Lung microvascular endothelial cell (primary cell): ENCODE data around the gene CHD3. TPM values are rescaled to one million over a fixed set of nuclear protein-coding genes. Genes with fewer than 3 reads are reported as not detected.

Experiments used
- DNase-seq, 2 donors: peaks; one replicate each; pipeline versions ENCODE4 v3.0.0 to v3.0.0-alpha.2; 2010; ENCODE audit warnings: low read depth in 2 of 2
- total RNA-seq: library from RNA; depleted of rRNA; stranded (reverse); fragments of >200 nt; gene quantifications from 2 replicates; pipeline ENCODE4 v1.2.1, GENCODE V29; 2014

The CHD3 gene
- total RNA-seq: 58.0 and 58.7 TPM in 2 replicates

GRCh38 chr17:7888184-7888920 lies at the start of gene CHD3:
TSS of gene CHD3 (plus strand) at chr17:7888789. CDS start at chr17:7889001, 212 bp downstream.
- DNase-seq: peak; percentile 12 to 27

DNA sequence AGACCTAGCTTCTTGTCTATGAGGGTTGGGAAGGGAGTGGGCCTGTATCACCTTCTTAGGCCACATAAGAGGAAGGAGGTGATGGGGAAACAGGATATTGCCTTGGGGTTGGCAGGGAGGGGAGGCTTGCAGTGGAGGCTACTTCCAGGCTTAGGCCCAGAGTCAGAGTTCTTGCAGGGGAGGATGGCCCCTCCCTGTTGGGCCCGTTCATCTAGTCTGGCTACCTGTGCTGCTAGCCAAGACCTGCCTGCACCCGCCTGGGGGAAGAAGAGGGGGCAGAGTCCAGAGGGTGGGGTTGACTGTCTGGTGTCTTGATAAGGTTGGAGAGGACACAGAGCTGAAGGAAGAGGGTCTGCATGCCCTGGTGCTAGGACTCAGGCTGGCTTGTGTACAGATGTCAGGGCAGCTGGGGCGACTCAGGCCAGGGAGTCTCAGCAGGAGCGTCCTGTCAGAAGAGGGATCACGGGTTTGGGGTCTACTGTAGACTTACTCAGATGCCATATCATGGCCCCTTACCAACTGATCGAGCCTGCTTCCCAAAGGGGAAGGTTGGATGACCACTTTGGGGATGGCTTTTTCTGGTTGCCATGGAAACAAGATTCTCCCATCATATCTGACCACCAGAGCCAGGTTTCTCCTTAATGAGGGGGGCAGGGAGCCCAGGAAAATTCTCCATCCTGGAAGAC lies 49.3 kb upstream of the CHD3 start:
- no peak for DNase-seq

- no peak for DNase-seq
These were observed 48.7 kb upstream of the CHD3 start for GRCh38 chr17:7839876-7840261.

GRCh38 chr17:7840441-7840840 lies 48.1 kb upstream of the CHD3 start:
- DNase-seq: no peak

- no peak for DNase-seq
These were observed 47.7 kb upstream of the CHD3 start for GRCh38 chr17:7840875-7841274.

GRCh38 chr17:7841396-7841914 lies 47.1 kb upstream of the CHD3 start:
- DNase-seq: peak; percentile 94 to 96

DNA sequence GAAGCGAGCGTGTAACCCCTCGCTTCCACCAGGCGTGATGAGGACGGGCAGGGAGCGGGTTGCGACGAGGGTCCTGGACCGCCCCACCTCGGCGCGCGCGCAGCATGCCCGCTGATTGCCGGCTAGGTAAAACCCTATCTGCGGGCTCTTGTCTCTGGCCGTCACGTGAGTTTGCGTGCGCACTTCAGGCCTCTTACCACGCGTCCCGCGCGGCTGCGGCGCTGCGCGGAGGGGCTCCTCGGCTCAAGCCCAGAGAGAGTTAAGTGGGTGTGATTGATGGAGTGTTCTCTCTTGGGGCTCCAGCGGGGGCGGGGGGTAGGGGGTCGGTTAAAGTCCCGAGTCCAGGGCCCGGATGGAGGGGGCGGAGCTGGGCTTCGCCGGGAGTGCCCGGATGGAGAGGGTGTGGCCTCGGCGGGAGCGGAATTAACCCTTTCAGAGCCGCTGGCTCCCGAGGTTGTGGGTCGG lies 46.6 kb upstream of the CHD3 start:
- DNase-seq: peak; percentile 88 to 93

DNA sequence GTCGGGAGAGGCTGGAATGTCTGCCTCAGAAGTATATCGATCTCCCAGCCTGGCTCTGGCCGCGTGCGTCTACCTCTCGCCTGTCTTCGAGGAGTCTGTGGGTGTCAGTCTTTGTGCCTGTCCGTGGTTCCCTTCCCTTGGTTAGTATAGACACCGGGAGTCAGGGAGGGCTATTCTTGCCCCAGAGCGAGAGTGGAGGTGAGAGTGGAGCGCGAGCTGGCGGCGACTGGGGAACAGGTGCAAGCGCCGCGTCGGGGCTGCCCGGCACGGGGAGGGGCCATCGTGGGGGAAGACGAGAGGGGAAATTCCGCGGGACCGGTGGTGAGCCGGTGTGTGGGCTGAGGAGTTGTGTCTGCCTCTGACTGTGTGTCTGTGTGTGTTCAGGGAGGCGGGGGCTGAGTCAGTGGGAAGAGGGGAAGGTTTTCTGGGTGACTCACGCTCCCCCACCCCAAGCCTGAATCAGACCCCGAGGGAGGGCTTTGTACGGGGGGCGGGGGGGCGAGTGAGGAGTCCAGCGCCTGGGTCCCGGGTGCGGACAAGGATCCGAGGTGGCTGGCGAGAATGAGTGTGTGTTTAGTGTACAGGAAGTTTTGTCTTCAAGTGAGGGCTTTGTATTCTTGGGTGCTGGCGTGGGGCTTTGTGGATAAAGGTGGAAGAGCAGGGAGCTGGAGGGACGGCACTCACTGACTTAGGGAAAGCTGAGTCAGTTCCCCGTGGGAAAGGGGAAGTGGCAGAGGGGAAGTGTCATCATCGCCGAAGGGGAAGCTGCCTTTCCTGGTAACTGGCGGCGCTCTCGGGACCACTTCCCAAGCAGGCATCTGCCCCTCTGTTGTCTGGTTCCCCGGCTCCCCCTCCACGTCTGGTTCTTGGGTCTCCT lies 46.0 kb upstream of the CHD3 start:
- peak; percentile 98 for DNase-seq

DNA sequence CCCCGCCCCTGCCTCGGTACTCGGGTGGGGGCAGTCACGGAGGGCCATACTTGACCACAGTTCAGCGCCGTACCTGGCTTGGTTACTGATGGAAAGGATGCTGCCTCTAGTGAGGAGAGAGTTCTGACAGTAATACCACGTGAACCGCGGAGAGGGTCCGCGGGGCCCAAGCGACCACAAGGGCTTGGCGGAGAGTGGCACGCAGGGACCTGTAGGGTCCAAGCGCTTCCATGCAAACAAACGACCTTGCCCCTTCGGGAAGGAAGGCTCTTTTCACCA lies 45.4 kb upstream of the CHD3 start:
- DNase-seq: no peak

- DNase-seq: peak; percentile 95
These were observed 44.9 kb upstream of the CHD3 start for GRCh38 chr17:7843536-7844291.

DNA sequence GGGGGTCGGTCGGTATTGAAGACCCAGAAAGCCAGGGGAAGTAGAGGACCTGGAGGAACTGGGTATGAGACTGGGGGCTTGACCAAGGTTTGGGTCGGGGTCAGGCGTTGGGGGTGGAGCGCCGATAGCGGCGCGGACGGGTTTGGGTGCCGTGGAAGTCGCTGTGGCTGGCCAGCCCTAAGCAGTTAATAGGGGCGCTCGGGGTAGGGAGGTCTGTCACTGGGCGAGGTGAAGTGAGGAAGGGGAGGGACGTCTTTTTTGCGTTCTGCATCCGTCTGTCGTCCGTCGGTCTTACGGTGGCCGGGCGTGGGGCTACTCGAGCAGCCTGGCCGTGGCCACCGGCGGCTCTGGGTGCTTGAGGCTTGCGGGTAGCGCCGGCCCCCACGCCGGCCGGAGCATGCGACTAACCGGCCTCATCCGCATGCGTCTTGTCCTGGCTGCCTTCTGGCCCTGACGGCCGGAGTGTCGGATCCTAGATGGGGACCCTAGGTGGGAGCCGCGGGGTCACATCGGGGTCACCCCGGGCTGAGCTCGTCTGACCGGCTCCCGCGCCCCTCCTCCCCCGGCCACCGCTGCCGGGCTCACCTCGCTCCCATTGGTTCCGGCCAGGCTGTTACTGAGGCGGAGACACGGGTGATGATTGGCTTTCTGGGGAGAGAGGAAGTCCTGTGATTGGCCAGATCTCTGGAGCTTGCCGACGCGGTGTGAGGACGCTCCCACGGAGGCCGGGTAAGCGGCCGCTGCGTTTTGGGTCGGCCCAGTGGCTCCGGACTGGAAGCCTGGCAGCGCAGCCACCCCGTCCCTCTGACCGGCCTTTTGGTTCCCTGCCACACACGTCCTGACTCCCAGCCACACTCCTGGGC lies 44.1 kb upstream of the CHD3 start:
- peak; percentile 96 to 97 for DNase-seq

GRCh38 chr17:7845359-7846062 lies 43.1 kb upstream of the CHD3 start:
- no peak for DNase-seq

DNA sequence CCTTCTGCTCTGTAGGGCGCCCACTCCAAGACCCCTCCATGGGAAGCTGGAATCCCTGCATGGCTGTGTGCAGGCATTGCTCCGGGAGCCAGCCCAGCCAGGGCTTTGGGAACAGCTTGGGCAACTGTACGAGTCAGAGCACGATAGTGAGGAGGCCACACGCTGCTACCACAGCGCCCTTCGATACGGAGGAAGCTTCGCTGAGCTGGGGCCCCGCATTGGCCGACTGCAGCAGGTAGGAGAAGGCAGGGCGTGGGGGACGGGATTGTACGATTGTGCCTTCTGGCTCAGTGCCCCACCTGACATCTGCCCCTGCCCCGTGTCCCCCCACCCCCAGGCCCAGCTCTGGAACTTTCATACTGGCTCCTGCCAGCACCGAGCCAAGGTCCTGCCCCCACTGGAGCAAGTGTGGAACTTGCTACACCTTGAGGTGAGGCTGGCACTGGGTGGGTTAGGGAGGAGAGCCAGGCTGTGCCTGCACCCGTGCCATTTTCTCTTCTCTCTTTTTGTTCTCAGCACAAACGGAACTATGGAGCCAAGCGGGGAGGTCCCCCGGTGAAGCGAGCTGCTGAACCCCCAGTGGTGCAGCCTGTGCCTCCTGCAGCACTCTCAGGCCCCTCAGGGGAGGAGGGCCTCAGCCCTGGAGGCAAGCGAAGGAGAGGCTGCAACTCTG lies 42.4 kb upstream of the CHD3 start:
- DNase-seq: no peak

DNA sequence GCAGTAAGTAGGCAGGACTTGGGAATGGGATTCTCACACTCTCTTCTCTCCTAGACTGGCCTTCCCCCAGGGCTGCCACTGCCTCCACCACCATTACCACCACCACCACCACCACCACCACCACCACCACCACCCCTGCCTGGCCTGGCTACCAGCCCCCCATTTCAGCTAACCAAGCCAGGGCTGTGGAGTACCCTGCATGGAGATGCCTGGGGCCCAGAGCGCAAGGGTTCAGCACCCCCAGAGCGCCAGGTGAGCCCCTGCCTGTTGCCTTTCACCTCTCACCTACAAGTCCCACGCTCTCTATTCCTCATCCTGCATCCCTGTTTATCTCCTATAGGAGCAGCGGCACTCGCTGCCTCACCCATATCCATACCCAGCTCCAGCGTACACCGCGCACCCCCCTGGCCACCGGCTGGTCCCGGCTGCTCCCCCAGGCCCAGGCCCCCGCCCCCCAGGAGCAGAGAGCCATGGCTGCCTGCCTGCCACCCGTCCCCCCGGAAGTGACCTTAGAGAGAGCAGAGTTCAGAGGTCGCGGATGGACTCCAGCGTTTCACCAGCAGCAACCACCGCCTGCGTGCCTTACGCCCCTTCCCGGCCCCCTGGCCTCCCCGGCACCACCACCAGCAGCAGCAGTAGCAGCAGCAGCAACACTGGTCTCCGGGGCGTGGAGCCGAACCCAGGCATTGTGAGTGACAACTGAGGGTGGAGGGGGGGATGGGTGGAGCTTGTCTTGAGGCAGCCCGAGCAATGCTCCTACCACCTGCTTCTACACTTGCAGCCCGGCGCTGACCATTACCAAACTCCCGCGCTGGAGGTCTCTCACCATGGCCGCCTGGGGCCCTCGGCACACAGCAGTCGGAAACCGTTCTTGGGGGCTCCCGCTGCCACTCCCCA lies 41.6 kb upstream of the CHD3 start:
- no peak for DNase-seq

- no peak for DNase-seq
These were observed 40.4 kb upstream of the CHD3 start for GRCh38 chr17:7848131-7848579.

- DNase-seq: no peak
These were observed 39.9 kb upstream of the CHD3 start for GRCh38 chr17:7848739-7849129.

GRCh38 chr17:7849130-7849750 lies 39.3 kb upstream of the CHD3 start:
- no peak for DNase-seq
